Body of pancreas (tissue), 4 donors: ENCODE measurements around the gene NDUFC2.

Experiments used
- POLR2A ChIP-seq, 3 donors: fragments of 450-650 bp; IDR thresholded peaks; one replicate each; pipeline ENCODE4 v1.6.1; 2016; ENCODE audit warnings: antibody characterized with exemption in 3 of 3, mild to moderate bottlenecking in 2 of 3
- TF ChIP-seq, protein P1 (sequence below), 7 experiments: fragments of 450-650 bp in 4 of 7; fragments of 200-600 bp in 3 of 7; sonication (generic) in 3 of 7; IDR thresholded peaks; one replicate each; pipeline ENCODE4 v1.5.1; 2016 to 2019; ENCODE audit warnings: antibody characterized with exemption in 7 of 7

DNA sequence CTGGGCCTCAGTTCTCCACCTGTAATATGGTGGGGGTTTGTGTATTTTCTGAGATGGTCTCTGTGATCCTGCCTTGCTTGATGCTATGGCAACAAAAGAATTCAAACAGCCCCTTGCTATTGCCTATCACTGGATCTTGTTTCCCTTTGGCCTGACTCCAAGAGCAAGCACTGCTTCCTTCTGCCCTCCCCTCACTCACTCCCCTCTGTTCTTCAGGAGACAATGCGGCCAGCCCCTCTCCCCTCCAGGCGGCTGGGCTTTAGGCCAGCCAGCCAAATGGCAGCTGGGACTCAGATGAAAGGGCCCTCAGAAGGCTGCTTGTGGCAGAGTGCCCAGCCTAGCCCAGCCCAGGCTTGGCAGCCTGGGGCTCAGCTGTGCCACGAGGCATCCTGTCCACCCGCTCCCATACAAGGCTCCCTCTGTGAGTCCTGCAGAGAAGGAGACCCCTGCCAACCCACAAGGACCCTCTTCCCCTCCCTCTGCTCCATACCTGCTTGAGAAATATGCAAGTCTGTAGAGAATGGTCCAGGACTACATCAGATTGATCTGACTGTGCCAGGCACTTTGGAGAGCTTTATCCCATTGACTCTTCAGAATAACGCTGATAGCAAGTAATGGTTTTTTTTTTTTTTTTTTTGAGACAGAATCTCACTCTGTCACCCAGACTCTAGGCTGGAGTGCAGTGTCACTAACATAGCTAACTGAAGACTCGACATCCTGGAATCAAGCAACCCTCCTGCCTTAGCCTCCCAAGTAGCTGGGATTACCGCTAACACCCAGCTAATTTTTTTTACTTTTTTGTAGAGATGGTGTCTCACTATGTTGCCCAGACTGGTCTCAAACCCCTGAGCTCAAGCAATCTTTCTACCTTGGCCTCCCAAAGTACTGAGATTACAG, 49.0 kb downstream of the NDUFC2 start:
- TF ChIP-seq, protein P1, sequence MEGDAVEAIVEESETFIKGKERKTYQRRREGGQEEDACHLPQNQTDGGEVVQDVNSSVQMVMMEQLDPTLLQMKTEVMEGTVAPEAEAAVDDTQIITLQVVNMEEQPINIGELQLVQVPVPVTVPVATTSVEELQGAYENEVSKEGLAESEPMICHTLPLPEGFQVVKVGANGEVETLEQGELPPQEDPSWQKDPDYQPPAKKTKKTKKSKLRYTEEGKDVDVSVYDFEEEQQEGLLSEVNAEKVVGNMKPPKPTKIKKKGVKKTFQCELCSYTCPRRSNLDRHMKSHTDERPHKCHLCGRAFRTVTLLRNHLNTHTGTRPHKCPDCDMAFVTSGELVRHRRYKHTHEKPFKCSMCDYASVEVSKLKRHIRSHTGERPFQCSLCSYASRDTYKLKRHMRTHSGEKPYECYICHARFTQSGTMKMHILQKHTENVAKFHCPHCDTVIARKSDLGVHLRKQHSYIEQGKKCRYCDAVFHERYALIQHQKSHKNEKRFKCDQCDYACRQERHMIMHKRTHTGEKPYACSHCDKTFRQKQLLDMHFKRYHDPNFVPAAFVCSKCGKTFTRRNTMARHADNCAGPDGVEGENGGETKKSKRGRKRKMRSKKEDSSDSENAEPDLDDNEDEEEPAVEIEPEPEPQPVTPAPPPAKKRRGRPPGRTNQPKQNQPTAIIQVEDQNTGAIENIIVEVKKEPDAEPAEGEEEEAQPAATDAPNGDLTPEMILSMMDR (IDR thresholded peaks at IDR 0.05): no peak
- no peak for TF ChIP-seq POLR2A (IDR thresholded peaks at IDR 0.05)
